Endothelial cell of umbilical vein (primary cell): ENCODE data around the gene MRPS26. TPM values are rescaled to one million over a fixed set of nuclear protein-coding genes. Genes with fewer than 3 reads are reported as not detected.

Experiments
- BruUV-seq: library from RNA; stranded (reverse); fragments of 400-500 nt; replicated peaks from 2 replicates; lab custom pipeline; 2021; lab: Mats Ljungman, UMichigan
- CTCF ChIA-PET: fragments of 300-600, 350-600 bp; sonication (Branson Sonifier 250); formaldehyde crosslinking; loops from one replicate; lab custom pipeline; 2021; ENCODE audit warnings: antibody characterized with exemption, inconsistent platforms; lab: Charles Lee
- POLR2A ChIA-PET: fragments of 300-600, 350-600 bp; sonication (Branson Sonifier 250); formaldehyde crosslinking; loops from one replicate; lab custom pipeline; 2021; ENCODE audit warnings: antibody characterized with exemption, inconsistent platforms; lab: Charles Lee
- DNase-seq: peaks from one replicate; pipeline ENCODE4 v3.0.0-alpha.2; 2011; ENCODE audit warnings: low read depth, low spot score
- FAIRE-seq: peaks from 2 replicates; lab custom pipeline; 2011; peaks lifted over from hg19 to GRCh38; lab: Jason Lieb, UNC
- H2AFZ ChIP-seq: 2 replicates; pipeline ENCODE4 v1.6.0; 2012; ENCODE audit warnings: low read depth, low read length, control low read depth, inconsistent platforms
- H3K27ac ChIP-seq: 2 replicates; pipeline ENCODE4 v1.5.1; 2011; ENCODE audit warnings: low read depth, mild to moderate bottlenecking, control low read depth, low read length, moderate library complexity; ENCODE audit not compliant: insufficient read depth
- H3K27me3 ChIP-seq, 2 experiments: 2 replicates each; pipeline versions ENCODE4 v1.6.0 to v1.6.1; 2011; ENCODE audit warnings: low read length in 2 of 2, mixed read lengths in 1 of 2; ENCODE audit not compliant: control insufficient read depth in 2 of 2, insufficient read depth in 2 of 2
- H3K36me3 ChIP-seq, 2 experiments: 2 replicates in 1 of 2; 3 replicates in 1 of 2; pipeline ENCODE4 v1.5.1; 2011; ENCODE audit warnings: low read length in 2 of 2, mild to moderate bottlenecking in 1 of 2, moderate library complexity in 1 of 2; ENCODE audit not compliant: control insufficient read depth in 2 of 2, insufficient read depth in 2 of 2; ENCODE audit errors: extremely low read depth in 1 of 2
- H3K4me1 ChIP-seq: 3 replicates; pipeline ENCODE4 v1.5.1; 2011; ENCODE audit warnings: mild to moderate bottlenecking, low read length; ENCODE audit not compliant: control insufficient read depth, insufficient read depth; ENCODE audit errors: extremely low read depth
- H3K4me2 ChIP-seq: 2 replicates; pipeline ENCODE4 v1.6.1; 2011; ENCODE audit warnings: low read length, control low read depth, mixed read lengths; ENCODE audit not compliant: insufficient read depth
- H3K4me3 ChIP-seq, 3 experiments: fragments of 200-600 bp in 1 of 3; sonication (generic), shearing (Covaris generic) in 1 of 3; replicated peaks in 1 of 3; 2 replicates each; pipeline ENCODE4 v1.5.1; 2011 to 2016; ENCODE audit warnings: control low read depth in 3 of 3, low read length in 3 of 3, mild to moderate bottlenecking in 2 of 3, inconsistent platforms in 1 of 3, low read depth in 1 of 3, moderate library complexity in 1 of 3; ENCODE audit not compliant: insufficient read depth in 1 of 3
- H3K79me2 ChIP-seq: 2 replicates; pipeline ENCODE4 v1.6.0; 2012; ENCODE audit warnings: low read length, inconsistent platforms; ENCODE audit not compliant: control insufficient read depth, insufficient read depth
- H3K9ac ChIP-seq: replicated peaks from 2 replicates; pipeline ENCODE3; 2011; ENCODE audit warnings: low read length, control low read depth; ENCODE audit not compliant: insufficient read depth; ENCODE audit errors: extremely low read depth
- H3K9me1 ChIP-seq: replicated peaks from 3 replicates; pipeline ENCODE4 v1.6.0; 2011; ENCODE audit warnings: mild to moderate bottlenecking, low read length; ENCODE audit not compliant: control insufficient read depth, insufficient read depth; ENCODE audit errors: extremely low read depth
- H3K9me3 ChIP-seq: replicated peaks from 2 replicates; pipeline ENCODE4 v1.5.1; 2012; ENCODE audit warnings: low read length, inconsistent platforms; ENCODE audit not compliant: control insufficient read depth, insufficient read depth
- H4K20me1 ChIP-seq: replicated peaks from 2 replicates; pipeline ENCODE3; 2011; ENCODE audit warnings: mild to moderate bottlenecking, low read length; ENCODE audit not compliant: control insufficient read depth, insufficient read depth; ENCODE audit errors: extremely low read depth
- CTCF ChIP-seq, 2 donors: IDR thresholded peaks; 1 replicate in 1 of 2; 2 replicates in 1 of 2; pipeline ENCODE4 v1.5.1; 2011; ENCODE audit warnings: low read length in 2 of 2, mild to moderate bottlenecking in 2 of 2, moderate library complexity in 2 of 2, control low read depth in 1 of 2, inconsistent platforms in 1 of 2, low read depth in 1 of 2; ENCODE audit not compliant: insufficient read depth in 1 of 2; ENCODE audit errors: extremely low read depth in 1 of 2
- GATA2 ChIP-seq: IDR thresholded peaks from 2 replicates; pipeline ENCODE4 v1.7.0; 2011; ENCODE audit warnings: low read depth, mild to moderate bottlenecking, moderate library complexity, mixed read lengths, low read length; ENCODE audit not compliant: insufficient read length, insufficient read depth
- MAX ChIP-seq: IDR thresholded peaks from 2 replicates; pipeline ENCODE4 v1.6.1; 2011; ENCODE audit not compliant: insufficient read depth, insufficient read length
- MYC ChIP-seq: IDR thresholded peaks from one replicate; pipeline ENCODE4 v1.6.1; 2011; ENCODE audit warnings: mild to moderate bottlenecking, low read depth, low read length
- dilution Hi-C: fragments of 300-500 bp; cut with MboI; formaldehyde crosslinking; loops from one replicate; pipeline ENCODE4 v1.15.0; 2019; ENCODE audit warnings: low sequenced_read_pairs; ENCODE audit not compliant: extremely low pct_ligation_motif_present
- intact Hi-C: fragments of 100-400 bp; cut with micrococcal nuclease; formaldehyde crosslinking; loops from one replicate; pipeline ENCODE4 v1.10.0; 2022
- polyA plus RNA-seq, 4 experiments: library from polyadenylated mRNA; depleted of rRNA in 3 of 4; stranded (reverse) in 3 of 4; unstranded in 1 of 4; fragments of >200 nt; gene quantifications; 2 replicates each; pipeline versions ENCODE4 v1.2.1 to v1.2.3, GENCODE V29; 2011 to 2012; ENCODE audit warnings: missing spikeins in 1 of 4
- total RNA-seq: library from RNA; stranded (reverse); gene quantifications from 2 replicates; pipeline ENCODE4 v1.2.3, GENCODE V29; 2021

Gene MRPS26
- total and polyA plus RNA-seq, 2 donors (not counting 3 experiments of a cell fraction or from before 2014, with no cell fraction given) = 41.0 to 43.9 TPM

DNA sequence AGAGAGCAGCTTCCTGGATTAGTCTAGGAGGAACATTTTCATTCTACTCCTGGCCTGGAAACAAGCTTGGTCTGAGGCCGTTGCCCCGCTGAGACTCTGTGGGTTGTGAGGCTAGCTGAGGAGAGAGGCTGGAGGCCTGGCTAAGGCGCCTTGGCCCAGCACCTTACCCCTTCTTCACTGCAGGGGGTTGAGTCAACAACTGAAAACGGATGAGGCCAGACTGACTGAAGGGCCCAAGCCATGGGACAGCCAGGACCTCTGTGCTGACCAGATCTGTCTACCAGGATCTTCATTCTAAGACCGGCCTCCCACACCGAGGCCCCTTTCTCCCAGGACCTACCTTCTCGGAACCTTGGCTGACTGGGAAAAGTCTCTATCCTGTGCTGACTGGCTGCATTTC lies 42.2 kb downstream of the MRPS26 start:
- TF ChIP-seq GATA2 = no peak
- no peak for TF ChIP-seq MAX
- no peak overlapping the region for H3K4me3 ChIP-seq
- H3K4me1 ChIP-seq = peaks cover 2% of the 10 kb centered on the region
- no peaks in the 10 kb centered on the region for H3K9me3 ChIP-seq
- no peak overlapping the region for H3K4me2 ChIP-seq
- FAIRE-seq = no peak
- DNase-seq = no peak
- no peaks in the 10 kb centered on the region for H4K20me1 ChIP-seq
- CTCF ChIA-PET = interaction anchor here (0.7 to 2.4 kb wide), 5 partner anchors 8 to 34 kb away, joined by 3 to 8 read pairs (median 3); no protein-coding TSS in a partner anchor
- H3K27me3 ChIP-seq = peaks cover 14 to 18% of the 10 kb centered on the region in 2 experiments
- H3K79me2 ChIP-seq = no peaks in the 10 kb centered on the region
- no peak overlapping the region for H3K9ac ChIP-seq
- POLR2A ChIA-PET = no interaction called here
- no peaks in the 10 kb centered on the region for H3K9me1 ChIP-seq
- intact Hi-C loops = no loop called here
- no TSS peak for BruUV-seq
- H3K36me3 ChIP-seq = no peaks in the 10 kb centered on the region
- dilution Hi-C loops = no loop called here
- no peak overlapping the region for H2AFZ ChIP-seq
- no peak overlapping the region for H3K27ac ChIP-seq

DNA sequence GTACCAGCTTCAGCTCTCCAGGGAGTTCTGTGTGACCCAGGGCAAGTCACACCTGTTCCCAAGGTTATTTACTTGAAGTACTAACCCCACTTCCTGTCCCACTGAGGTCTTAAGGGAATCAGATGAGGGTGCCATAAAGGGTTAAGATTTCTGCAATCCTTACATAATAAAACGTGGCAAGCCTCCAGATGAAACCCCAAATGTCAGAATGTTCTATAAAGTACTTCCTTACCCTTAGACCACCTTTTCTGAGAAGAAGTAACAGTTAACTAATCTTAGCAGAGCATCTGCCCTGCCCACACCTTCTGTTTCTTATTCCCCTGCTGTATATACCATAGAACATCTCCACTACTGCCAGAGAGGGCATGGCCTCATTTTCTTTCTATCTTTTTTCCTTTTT lies 44.7 kb downstream of the MRPS26 start:
- no peak overlapping the region for H3K27ac ChIP-seq
- peaks cover 6% of the 10 kb centered on the region for H3K4me1 ChIP-seq
- H3K79me2 ChIP-seq = no peaks in the 10 kb centered on the region
- H2AFZ ChIP-seq = no peak overlapping the region
- no peak overlapping the region for H3K4me2 ChIP-seq
- no peaks in the 10 kb centered on the region for H4K20me1 ChIP-seq
- intact Hi-C loops = no loop called here
- POLR2A ChIA-PET = no interaction called here
- BruUV-seq = no TSS peak
- DNase-seq = no peak
- no peak overlapping the region for H3K9ac ChIP-seq
- no peaks in the 10 kb centered on the region for H3K9me1 ChIP-seq
- H3K9me3 ChIP-seq = no peaks in the 10 kb centered on the region
- FAIRE-seq = no peak
- CTCF ChIA-PET = no interaction called here
- TF ChIP-seq GATA2 (no peak), MYC (no peak), MAX (no peak), CTCF (IDR thresholded peaks at IDR 0.05; ENCODE audit: extremely low read depth in 1 of 2, insufficient read depth in 1 of 2, low read depth in 1 of 2, low read length in 2 of 2) (no peak)
- H3K4me3 ChIP-seq = no peak overlapping the region
- no peaks in the 10 kb centered on the region for H3K36me3 ChIP-seq
- H3K27me3 ChIP-seq = peaks cover 0 to 8% of the 10 kb centered on the region in 2 experiments
- dilution Hi-C loops = no loop called here
